ENCODE results near the gene SGCA.

- no peak for TF ChIP-seq CTCF (IDR thresholded peaks at IDR 0.05; ENCODE audit: low read depth, low read length, poor library complexity, severe bottlenecking)
- no peak for TF ChIP-seq EZH2phosphoT487 (IDR thresholded peaks at IDR 0.05; ENCODE audit: borderline replicate concordance, low read length)
Observed at GRCh38 chr17:50187394-50187725, 21.6 kb downstream of the SGCA start.
